NCI-H69 (cell line): Measurements from ENCODE around the gene SNRPF.

ENCODE experiments used
- DNase-seq: peaks from one replicate; lab custom pipeline; 2025; lab: John Stamatoyannopoulos, UW

Gene SNRPF

GRCh38 chr12:95859947-95860850 lies 1.4 kb downstream of the SNRPF start:
- DNase-seq, result peak; percentile 41

GRCh38 chr12:95862038-95862437 lies 3.3 kb downstream of the SNRPF start:
- DNase-seq, result no peak

GRCh38 chr12:95863337-95863736 lies 4.6 kb downstream of the SNRPF start:
- no peak for DNase-seq

- no peak for DNase-seq
These were observed 12.1 kb downstream of the SNRPF start for GRCh38 chr12:95870897-95871296.

GRCh38 chr12:95874452-95874851 lies 15.7 kb downstream of the SNRPF start:
- DNase-seq, result peak; percentile 23

GRCh38 chr12:95877622-95878021 lies 18.9 kb downstream of the SNRPF start:
- DNase-seq, result peak; percentile 62

- DNase-seq, result peak; percentile 58
These were observed 22.1 kb downstream of the SNRPF start for GRCh38 chr12:95880895-95881294.

- peak; percentile 98 for DNase-seq
These were observed 22.7 kb downstream of the SNRPF start for GRCh38 chr12:95881331-95881955.

GRCh38 chr12:95882080-95882479 lies 23.3 kb downstream of the SNRPF start:
- DNase-seq, result peak; percentile 75

GRCh38 chr12:95882873-95883272 lies 24.1 kb downstream of the SNRPF start:
- DNase-seq, result no peak

- no peak for DNase-seq
These were observed 26.2 kb downstream of the SNRPF start for GRCh38 chr12:95884998-95885397.

- DNase-seq, result no peak
These were observed 28.6 kb downstream of the SNRPF start for GRCh38 chr12:95887311-95887710.

GRCh38 chr12:95890958-95891357 lies 32.2 kb downstream of the SNRPF start:
- DNase-seq, result no peak

- DNase-seq, result no peak
These were observed 38.1 kb downstream of the SNRPF start for GRCh38 chr12:95896846-95897245.

- DNase-seq, result no peak
These were observed 39.3 kb downstream of the SNRPF start for GRCh38 chr12:95898081-95898480.

- no peak for DNase-seq
These were observed 49.8 kb downstream of the SNRPF start for GRCh38 chr12:95908573-95908972.

- no peak for DNase-seq
These were observed 51.1 kb downstream of the SNRPF start for GRCh38 chr12:95909871-95910270.
